Lung (tissue), 12 donors: ENCODE measurements around the gene SLC16A14. TPM values are rescaled to one million over a fixed set of nuclear protein-coding genes. Genes with fewer than 3 reads are reported as not detected.

ENCODE experiments used
- ATAC-seq: fragments of 200-7000 bp; cut with Tn5 transposase; one replicate; pipeline ENCODE4 v1.9.1; 2020; ENCODE audit warnings: moderate number of reproducible peaks; ENCODE audit not compliant: insufficient read depth, low FRiP score
- DNase-seq, 3 donors: peaks; one replicate each; pipeline ENCODE4 v3.0.0-alpha.2; 2013 to 2017
- H3K27ac ChIP-seq, 2 donors: one replicate each; pipeline ENCODE4 v1.5.1; 2013; ENCODE audit warnings: mild to moderate bottlenecking in 2 of 2, moderate library complexity in 2 of 2, control low read depth in 1 of 2, inconsistent platforms in 1 of 2, low read depth in 1 of 2, low read length in 1 of 2
- H3K27me3 ChIP-seq, 3 donors: one replicate each; pipeline ENCODE4 v1.5.1; 2013; ENCODE audit warnings: low read length in 2 of 3; ENCODE audit not compliant: control insufficient read depth in 3 of 3, insufficient read depth in 3 of 3
- H3K36me3 ChIP-seq, 4 donors: one replicate each; pipeline ENCODE4 v1.5.1; 2013; ENCODE audit warnings: low read length in 4 of 4, mild to moderate bottlenecking in 1 of 4, moderate library complexity in 1 of 4; ENCODE audit not compliant: control insufficient read depth in 4 of 4, insufficient read depth in 4 of 4
- H3K4me1 ChIP-seq, 5 donors: one replicate each; pipeline ENCODE4 v1.5.1; 2013; ENCODE audit warnings: low read length in 5 of 5, mild to moderate bottlenecking in 2 of 5, moderate library complexity in 1 of 5; ENCODE audit not compliant: control insufficient read depth in 5 of 5, insufficient read depth in 5 of 5
- H3K4me3 ChIP-seq: one replicate; pipeline ENCODE4 v1.5.1; 2013; ENCODE audit warnings: mild to moderate bottlenecking, control low read depth, moderate library complexity
- H3K9ac ChIP-seq, 2 donors: one replicate each; pipeline ENCODE4 v1.5.1; 2013; ENCODE audit warnings: low read length in 2 of 2, control low read depth in 1 of 2; ENCODE audit not compliant: insufficient read depth in 1 of 2
- H3K9me3 ChIP-seq, 4 donors: one replicate each; pipeline ENCODE4 v1.5.1; 2013; ENCODE audit warnings: low read length in 3 of 4, mild to moderate bottlenecking in 1 of 4, moderate library complexity in 1 of 4; ENCODE audit not compliant: control insufficient read depth in 4 of 4, insufficient read depth in 3 of 4
- CTCF ChIP-seq: IDR thresholded peaks from 2 replicates; pipeline ENCODE4 v1.5.1; 2012; ENCODE audit warnings: mild to moderate bottlenecking; ENCODE audit errors: control extremely low read depth, extremely low read depth
- WGBS, 2 donors: extraction: QIAGEN DNeasy Blood & Tissue Kit; methylation state at CpG; one replicate each; pipeline ENCODE4 v1.1.7; 2013; 5-methylcytosine and 5-hydroxymethylcytosine counted together
- polyA plus RNA-seq, 2 donors: library from polyadenylated mRNA; stranded (reverse); fragments of 200-250 nt; gene quantifications; one replicate each; pipeline ENCODE4 v1.2.1, GENCODE V29; 2013
- total RNA-seq, 2 donors: library from RNA; depleted of rRNA in 1 of 2; stranded (reverse); fragments of >200 nt in 1 of 2; gene quantifications; one replicate each; pipeline ENCODE4 v1.2.1, GENCODE V29; 2014 to 2021
- donor health status: control.
- donor health status: control.
- donor health status: Bipolar disorder and iron deficiency.
- donor health status: healthy.
- donor health status: DM: yes; HTN: yes; CAD: no.

SLC16A14 gene
- total and polyA plus RNA-seq, 4 donors, result 0.85 to 8.2 (median 3.5) TPM

DNA sequence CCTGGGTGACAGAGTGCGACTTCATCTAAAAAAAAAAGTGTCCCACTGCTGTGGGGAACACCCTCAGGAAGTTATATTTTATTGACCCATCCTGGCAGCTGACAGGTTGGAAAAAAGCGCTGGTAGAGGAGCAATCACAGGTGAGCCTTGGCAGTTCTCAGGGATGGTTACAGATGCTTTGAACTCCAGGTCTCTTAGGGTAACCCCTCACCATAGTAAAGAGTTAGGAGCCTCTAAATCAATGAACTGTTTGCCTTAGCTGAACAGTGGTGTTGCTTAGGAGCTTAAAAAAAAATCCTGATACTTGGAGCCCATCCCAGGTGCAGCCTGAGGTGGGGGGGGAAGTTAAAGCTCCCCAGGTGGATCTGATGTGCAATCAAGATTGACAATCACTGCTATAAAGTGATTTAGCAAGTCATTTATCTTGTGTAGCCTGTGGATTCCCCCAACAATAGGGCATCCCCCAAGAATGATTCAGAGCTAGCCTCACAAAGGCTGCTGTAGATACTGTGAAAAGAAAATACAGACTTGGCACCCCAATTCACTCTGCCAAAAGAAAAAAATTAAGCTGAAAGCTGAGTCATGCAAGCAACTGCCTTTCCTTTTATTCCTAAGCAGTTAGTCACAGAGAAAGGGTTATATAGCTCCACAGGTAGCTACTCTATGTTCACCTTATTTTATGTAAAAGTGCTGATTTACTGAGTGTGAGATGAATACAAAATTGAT is 14.8 kb downstream of the SLC16A14 start:
- Histone ChIP-seq H3K9ac (no peak overlapping the region), H3K27ac (no peak overlapping the region), H3K36me3 (no peaks in the 10 kb centered on the region), H3K27me3 (no peaks in the 10 kb centered on the region), H3K4me1 (no peaks in the 10 kb centered on the region), H3K9me3 (no peaks in the 10 kb centered on the region), H3K4me3 (no peak overlapping the region)
- no peak for DNase-seq
- no peak for TF ChIP-seq CTCF
- ATAC-seq, result no peak
- WGBS, 2 donors, result 89 to 97% methylated on average over 2 of the region's 2 CpGs

DNA sequence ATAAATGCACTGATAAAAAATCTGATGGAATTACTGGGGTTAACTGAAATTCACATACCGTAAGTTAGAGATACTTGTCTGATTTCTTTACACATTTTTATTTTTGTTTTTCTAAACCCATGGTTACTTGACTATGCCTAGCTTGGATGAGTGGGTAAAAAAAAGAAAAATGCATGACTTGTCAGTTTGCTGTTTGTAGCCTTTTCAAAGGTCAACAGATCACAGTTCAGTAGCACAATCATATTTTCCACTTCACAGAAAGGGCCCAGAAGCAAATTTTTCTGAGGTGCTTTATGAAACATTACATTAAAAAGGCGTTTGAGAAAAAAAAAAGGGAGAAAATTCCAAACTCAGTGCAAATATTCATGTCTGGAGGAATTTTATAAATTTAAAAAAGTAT is 16.4 kb downstream of the SLC16A14 start:
- no peak for TF ChIP-seq CTCF
- Histone ChIP-seq H3K9ac (no peak overlapping the region), H3K4me1 (no peaks in the 10 kb centered on the region), H3K9me3 (no peaks in the 10 kb centered on the region), H3K36me3 (no peaks in the 10 kb centered on the region), H3K27ac (no peak overlapping the region), H3K27me3 (no peaks in the 10 kb centered on the region), H3K4me3 (no peak overlapping the region)
- DNase-seq, result no peak
- ATAC-seq, result no peak
- 73 to 88% methylated on average over 2 of the region's 2 CpGs for WGBS, 2 donors

DNA sequence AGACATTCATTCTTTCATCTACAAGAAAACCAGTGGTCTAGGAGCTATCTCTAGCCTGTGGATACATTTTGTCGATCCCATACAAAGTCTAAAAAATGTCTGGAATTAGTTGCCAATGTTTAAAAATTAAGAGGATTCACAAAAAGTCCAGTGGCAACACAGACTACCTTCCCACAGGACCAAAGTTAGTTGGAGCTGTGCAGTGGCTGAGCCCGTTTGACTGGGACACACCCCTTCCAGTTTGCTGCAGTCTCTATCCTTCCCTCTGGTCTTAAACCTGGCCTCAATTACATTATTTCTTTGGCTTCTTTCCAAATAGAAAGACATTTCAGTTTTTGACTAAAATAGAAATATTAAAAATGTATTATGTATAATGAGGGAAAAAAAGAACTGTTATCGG is 18.6 kb downstream of the SLC16A14 start:
- Histone ChIP-seq H3K27me3 (no peaks in the 10 kb centered on the region), H3K27ac (no peak overlapping the region), H3K4me1 (no peaks in the 10 kb centered on the region), H3K9me3 (no peaks in the 10 kb centered on the region), H3K36me3 (peaks cover 0 to 5% (median 0%) of the 10 kb centered on the region in 4 donors), H3K4me3 (no peak overlapping the region), H3K9ac (no peak overlapping the region)
- 75 to 88% methylated on average over 3 of the region's 3 CpGs for WGBS, 2 donors
- no peak for DNase-seq
- no peak for ATAC-seq
- no peak for TF ChIP-seq CTCF
